ENCODE data around the gene PTPN21.

DNA sequence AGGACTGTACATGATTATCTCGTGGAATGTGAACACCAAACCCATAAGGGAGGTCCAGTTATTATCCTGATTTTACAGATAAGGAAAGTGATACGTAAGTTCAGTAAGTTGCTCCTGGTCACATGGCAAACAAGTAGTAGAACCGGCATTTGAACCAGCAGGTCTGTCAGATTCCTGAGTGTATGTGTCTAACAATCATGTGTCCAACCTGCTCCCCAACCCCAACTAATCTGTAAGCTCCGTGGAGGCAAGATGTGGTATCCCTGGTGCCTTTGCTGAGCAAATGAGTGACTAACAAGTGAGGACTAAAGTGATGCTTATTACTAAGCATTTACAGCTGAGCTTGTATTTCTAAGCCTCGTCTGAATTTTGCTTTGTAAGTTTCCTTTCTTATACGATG lies 65.9 kb downstream of the PTPN21 start:
- TF ChIP-seq POLR2A (IDR thresholded peaks at IDR 0.05; ENCODE audit: low read depth, low read length) (no peak), TAF1 (IDR thresholded peaks at IDR 0.05; ENCODE audit: low read depth, low read length) (no peak), POLR2AphosphoS5 (IDR thresholded peaks at IDR 0.05; ENCODE audit: low read depth, low read length) (no peak), SPI1 (IDR thresholded peaks at IDR 0.05; ENCODE audit: low read depth, low read length) (no peak), PAX5 (IDR thresholded peaks at IDR 0.05; ENCODE audit: insufficient read depth, low read length, severe bottlenecking) (no peak), POU2F2 (IDR thresholded peaks at IDR 0.05; ENCODE audit: low read depth, low read length) (no peak)
